Activated T-cell treated with anti-CD3 and anti-CD28 coated beads for 1 hour (primary cell): ENCODE data around the gene CAPN11.

Experiments
- DNase-seq: peaks from one replicate; pipeline ENCODE4 v3.0.0-alpha.2; 2020; ENCODE audit warnings: low read depth

The CAPN11 gene

DNA sequence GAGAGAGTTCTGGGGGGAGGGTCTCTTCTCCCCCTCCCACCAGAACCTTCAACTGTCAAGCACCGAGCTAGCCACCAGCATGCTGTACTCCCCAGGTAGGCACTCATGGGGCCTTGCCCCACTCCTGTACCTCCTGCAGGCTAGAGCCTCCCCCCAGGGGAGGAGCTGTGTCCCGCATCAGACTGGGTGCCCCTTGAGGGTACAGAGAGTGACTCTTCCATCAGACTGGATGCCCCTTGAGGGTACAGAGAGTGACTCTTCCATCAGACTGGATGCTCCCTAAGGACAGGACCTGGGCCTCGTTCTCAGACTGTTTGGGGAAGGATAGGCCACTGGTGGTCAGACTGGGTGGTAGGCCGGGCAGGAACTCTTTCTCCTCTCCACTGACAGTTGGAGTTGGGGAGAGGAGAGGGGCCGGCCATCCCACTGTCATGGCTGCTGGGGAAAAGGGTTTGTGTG lies at the start of gene CAPN11:
Gene CAPN11 (plus strand): TSS at position 51 of the 459 bp plus-strand sequence. CDS start 29 bp downstream, at position 80.
- DNase-seq, result no peak

DNA sequence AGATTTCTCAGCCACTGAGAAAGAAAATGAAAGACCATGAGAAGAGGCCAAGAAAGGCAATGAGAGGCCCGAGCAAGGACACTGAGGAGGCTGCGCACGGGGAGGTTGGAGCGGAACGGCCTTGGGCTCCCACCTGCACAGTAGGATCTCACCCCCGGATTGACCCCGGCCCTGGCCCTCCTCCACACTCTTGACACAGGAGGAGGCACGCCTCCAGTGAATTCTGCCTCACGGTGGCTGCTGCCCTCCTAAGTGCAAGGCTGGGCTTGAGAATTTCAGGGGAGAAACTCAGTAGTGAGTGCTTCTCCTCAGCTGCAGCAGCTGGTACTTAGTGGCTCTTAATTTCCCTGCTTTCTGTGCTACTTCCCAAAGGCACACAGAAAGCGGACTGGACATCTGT lies 49.4 kb upstream of the CAPN11 start:
- DNase-seq, result no peak

DNA sequence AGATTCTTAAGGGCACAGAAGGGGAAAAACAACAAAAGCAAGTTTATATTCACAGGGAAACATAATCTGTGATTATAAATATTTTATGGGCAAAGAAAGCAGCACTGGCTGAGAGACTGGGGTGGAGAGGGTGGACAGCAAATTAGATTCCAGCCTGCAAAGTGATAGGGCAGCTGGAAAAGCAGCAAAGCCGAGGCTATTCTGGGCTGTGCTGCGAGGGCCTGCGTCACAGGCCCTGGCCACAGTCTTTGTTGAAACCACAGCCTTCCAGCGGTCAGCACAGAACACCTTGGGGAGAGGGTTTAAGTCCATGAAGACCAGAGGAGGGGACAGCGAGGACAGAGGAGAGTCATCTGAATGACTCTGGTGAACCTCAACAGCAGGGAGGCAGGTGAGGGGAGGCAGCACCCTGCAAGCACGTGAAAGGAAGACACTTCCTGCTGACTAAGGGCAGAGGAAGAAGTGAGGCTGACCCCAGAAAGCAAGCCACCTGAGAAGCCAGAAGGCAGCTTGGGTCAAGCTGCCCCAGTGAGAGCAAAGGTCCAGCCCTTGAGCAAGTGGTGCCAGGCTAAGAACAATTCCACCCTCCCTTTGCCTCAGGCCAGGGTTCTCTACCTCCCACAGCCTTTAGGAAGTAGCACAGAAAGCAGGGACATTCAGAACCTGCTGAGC lies 48.5 kb upstream of the CAPN11 start:
- no peak for DNase-seq

DNA sequence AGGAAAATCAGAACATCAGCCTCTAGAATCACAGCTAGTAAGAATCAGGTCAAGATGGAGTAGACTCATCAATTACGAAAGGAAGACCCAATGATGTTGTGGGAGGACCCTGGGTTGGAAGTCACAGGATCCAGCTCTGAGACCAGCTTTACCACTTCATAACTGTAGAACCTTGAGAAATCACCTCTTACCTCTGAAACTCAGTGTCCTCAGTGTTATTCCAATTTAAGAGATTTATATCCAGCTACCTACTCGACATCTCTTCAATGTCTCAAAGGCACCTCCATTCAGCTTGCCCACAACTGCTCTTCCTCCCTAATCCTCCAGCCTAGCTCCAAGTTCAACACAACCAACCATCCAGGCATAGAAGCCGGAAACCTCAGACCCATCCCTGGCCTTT lies 47.7 kb upstream of the CAPN11 start:
- DNase-seq, result no peak

DNA sequence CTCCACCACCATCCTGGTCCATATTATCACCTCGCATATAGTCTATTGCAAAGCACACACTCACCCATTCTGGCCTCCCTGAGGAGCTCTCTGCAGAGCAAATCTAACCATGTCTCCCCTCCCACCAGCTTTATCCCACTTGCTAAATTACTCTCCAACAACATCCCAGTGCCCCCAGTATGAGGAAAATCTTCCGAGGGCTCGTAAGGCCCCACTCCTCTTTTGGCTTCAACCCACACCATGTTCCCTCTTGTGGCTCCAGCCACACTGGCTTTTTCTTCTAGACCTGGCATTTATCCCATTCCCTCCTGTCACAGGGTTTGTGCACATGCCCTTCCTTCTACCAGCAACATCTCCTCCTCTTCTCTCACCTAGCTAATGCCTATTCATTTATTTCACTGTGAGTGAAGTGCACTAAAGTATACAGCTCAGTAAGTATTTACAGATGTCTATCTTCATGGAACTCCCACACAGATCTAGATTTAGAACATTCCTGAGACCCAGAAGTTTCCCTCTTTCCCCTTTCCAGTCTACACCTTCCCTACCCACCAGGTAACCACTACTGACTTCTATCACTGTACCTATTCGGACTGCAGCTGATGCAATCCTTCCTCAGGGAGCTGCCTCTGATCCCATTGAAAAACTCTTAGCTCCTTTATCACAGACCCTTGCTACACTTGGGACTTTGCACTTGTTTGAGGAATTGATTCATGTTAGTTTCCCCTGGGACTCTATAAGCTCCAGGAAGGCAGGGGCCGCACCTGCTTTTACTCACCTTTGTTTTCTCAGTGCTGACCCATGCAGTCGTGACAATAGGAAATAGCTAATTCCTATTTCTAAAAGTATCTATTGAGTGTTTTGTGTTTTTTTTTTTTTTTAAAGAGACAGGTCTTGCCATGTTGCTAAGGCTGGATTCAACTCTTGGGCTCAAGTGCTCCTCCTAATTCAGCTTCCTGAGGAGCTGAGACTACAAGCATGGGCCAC lies 46.9 kb upstream of the CAPN11 start:
- no peak for DNase-seq

DNA sequence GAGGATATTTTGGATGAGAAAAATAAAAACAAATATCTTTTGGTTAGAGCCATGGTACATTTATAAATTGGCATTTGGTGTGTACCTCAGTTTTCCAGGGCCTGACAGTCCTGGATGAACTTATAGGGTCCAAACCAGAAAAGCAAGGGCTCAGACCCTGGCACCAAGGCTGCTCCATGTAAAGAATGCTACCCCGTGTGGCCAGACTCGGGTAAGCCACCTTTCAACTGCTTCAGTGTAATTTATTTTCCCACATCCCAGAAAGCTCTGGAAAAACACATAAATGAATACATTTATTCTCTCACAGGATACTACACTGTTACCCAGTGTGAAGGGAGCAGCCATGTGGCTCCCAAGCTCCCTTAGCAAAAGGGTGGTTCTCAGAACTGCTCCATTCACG lies 45.2 kb upstream of the CAPN11 start:
- DNase-seq, result no peak

DNA sequence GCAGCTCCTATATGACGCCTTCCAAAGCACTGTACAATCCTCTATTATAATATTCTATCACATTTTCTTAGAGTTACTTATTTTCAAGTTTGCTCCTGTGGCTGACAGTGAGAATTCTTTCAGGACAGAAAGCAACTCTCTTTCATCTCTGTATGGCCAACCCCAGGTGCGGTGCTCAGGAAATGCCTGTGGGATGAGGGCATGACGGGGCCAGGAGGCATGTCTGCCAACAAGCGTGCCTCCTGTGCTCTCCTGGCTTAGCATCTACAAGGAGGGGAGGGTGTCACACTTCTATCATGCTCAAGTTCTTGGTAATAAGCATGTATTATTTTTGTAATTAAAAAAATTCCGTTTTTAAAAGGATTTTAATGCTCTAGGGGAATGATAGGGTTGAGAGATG lies 42.8 kb upstream of the CAPN11 start:
- no peak for DNase-seq

DNA sequence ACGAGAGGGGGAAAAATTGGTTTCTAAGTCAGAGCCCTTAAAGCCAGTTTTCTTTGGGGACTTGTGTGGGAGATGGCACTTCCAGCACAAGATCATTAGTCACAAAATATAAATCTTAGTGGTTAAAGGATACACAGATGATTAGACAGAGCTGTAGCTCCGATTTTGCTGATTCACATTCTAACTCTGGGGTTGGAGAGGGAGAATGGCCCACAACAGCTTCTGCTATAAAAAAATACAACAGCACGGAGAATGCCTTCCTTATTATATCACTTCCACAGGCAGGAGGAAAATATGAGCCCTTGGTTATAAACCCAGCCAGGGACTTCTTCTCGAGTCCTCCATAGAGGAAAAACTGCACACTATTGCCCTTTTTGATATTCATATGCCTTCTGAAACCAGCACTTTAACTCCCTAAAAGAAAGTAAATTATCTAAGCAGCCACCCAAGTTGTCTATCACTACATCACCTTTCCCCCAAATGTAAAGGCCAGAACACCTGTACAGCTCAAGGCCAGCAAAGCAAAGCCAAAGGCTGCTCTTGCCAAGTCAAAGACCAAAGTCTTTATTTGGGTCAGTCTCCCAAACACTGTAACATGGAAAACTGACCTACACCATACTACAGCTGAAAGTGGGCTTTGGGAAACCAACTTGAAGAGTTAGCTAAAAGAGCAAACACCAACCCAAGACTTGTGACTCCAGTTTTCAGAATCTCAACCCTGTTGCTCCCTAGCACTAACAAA lies 41.8 kb upstream of the CAPN11 start:
- no peak for DNase-seq

DNA sequence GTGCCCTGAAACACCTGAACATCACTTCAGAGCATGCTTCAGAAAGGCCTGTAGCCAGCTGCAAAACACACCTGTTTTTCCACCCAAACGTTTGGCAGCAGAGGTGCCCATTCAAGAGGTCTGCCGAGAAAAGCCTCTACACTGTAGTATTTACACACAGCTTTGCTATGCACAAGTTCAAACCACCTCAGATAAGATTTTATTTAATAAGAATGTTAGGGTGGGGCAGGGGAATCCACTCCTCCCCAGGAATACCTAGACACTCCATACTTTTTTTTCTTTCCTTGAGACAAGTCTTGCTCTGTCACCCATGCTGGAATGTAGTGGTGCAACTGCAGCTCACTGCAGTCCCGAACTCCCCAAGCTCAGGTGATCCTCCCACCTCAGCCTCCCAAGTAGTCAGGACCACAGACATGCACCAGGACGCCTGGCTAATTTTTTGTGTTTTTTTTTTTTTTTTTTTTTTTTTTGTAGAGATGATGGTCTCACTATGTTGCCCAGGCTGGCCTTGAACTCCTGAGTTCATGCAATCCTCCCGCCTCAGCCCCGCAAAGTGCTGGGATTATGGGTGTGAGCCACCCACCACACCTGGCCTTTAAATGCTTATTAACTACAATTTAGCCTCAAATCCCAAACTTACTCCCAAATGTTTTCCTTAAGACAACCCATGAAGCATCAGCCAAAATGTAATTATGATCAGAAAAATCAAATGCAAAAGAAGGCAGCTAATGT lies 41.1 kb upstream of the CAPN11 start:
- DNase-seq, result no peak

DNA sequence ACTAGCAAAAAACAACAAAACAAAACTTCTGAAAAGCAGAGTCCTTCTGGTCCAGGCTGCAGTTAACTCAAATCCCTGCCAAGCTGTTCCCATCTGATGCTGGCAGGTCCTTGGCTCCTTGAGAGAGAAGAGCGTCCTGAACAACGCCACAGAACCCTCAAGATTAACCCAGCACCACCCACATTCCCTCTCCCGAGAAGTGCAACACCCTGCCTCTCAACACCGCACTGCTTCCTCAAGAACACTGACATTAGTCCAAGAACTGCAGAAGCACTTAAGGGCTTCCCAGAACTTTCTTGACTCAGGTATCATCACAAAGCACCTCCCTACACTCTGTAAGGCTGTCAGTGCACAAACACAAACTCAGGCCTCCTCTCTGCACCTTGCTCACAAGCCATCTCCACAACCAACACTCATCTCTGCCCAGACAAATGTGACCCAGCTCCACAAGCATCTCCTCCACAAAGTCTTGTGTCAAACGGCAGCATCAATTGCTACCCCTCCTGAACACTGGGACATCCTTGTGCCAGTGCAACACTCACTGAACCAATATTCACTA lies 38.8 kb upstream of the CAPN11 start:
- DNase-seq, result no peak

DNA sequence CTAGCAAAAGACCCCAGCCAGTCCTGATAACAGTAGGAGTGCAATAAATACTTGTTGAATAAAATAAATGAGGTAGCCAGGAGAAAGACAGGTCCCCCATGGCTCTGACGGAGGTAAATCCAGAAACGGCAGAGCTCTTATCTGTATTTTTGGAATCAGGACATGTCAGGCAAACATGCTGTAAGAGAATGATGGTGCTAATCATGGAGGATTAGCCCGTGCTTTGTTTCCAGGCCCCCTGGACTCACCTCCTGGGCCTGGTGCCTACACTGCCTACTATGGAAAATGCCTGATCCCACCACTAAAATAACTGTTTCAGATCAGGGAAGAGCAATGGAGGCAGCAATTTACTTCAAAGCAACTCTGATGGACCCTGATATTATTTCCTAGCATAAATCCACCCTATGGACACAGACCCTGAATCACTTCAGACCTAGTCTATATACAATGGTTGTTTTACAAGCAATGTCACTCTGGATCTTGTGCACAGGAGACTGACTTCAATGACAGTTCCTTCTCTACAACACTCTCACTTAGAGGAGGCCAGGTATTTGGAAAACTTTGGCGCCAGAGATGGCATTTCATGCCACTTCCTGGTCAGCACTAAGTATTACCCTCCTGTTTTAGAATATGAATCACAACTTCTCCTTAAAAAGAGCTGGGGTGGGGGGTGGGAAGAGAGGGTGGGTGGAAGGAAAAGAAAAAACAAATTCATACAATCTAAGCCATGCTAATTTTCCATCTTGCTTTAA lies 37.8 kb upstream of the CAPN11 start:
- no peak for DNase-seq

DNA sequence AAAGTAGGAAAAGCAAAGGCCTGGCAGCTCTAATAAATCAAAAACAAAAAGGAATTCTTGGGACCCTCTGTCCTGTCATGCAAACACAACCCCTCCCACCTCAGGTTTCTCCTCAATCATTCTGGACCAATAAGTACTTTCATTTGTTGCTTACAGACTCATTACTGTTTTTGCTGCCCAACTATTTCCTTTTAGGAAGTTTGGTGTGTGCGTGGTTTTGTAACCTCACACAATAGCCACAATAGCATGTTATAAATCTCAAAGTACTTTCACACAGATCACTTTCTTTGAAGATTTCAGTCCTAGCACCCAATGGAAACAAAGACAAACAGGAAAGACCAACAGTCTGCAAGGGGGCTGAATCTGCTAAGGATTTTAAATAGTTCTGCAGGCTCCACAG lies 35.8 kb upstream of the CAPN11 start:
- no peak for DNase-seq

DNA sequence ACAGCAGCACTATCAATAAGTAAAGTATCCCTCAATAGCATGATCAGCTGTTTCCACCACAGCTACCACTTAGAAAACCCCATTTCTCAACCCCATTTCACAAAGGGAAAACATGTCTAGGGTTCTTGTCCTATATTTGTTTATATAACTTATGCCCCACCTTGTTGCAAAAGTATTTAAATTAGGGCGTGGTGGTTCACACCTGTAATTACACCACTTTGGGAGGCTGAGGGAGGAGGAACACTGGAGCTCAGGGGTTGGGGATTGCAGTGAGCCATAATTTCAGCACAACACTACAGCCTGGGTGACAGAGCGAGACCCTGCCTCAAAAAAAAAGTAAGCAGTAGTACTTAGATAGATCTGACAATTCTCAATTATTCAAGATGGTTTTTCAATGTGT lies 35.1 kb upstream of the CAPN11 start:
- DNase-seq, result no peak

DNA sequence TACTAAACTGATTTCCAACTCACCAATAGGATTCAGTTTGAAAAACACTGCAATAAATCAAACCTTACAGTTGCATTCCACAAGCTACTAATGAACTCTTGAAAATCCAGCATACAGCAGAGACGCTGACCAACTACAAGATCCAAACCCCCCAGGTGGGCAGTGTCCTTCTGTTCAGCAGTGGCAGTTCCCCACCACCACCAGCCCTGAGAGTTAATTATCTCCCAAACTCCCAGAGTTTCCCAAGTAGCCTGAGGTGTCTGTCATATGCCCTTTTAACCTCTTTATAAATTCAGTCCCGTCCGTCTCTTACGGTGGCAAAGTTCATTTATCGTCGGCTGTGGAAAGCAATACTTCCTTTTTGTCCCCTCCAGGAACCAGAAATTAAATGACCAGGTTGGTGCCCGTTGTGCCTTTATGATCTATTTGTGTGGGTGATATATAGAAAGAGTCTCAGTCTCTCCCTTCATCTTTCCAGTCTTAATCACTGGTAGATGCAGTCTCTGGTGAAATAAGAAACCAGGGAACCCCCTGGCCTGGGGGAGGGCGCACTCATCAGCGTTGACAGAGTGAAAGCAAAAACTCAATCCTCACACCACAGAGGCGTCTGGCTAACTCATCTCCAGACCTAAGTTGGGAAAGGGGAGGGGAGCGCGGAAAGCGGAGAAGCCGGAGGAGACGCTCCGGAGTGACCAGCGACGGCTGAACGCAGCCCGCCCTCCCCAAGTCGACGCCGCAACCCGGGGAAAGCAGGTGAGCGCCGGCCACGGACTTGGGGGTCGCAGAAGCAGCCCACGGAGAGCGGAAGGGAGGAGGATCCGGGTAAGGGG lies 32.1 kb upstream of the CAPN11 start:
- DNase-seq, result peak; percentile 53

DNA sequence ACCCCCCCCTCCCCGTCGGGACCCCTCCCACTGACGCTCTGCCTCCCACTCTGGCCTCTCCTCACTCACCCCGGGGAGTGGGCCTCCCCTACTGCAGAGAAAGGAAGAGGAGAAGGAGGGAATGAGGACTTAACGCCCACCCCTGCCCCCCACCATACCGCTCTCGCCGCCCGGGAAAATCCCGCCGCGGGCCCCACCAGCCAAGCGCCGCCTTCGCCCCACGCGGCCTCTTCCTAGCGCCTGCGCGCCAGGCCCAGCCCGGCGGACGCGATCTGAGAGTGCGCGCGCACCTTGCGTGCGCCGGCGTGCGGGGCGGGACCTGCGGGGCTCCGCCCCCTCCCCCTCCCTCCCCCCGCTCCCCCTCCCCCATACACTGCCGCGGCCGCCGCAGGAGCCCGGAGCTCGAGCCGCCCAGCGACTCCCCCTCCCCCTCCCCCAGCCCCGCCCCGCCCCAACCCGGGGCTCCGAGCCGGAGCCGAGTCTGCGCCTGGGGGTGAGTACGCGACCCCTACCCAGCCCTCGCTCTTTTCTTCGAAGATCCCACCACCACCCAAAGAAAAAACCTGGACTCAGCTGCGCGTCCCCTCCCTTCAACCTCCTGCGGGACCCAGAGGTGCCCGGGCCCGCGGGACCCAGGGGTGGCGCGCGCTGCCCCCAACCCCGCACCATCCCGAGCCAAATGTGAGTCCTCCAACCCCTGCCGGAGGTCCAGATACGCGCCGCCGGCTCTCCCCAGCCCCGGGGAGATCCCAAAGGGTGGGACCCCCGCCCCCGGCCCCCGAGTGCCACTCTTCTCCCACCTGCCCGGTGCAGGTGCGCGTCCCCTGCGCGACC lies 31.2 kb upstream of the CAPN11 start, which contains the start of the genes MRPL14 and TMEM63B:
Gene MRPL14 (minus strand): TSS at position 267 of the 834 bp plus-strand sequence. CDS start 10,841 bp downstream, outside the sequence.
Gene TMEM63B (plus strand): TSS at position 369 of the 834 bp plus-strand sequence. CDS start 7,031 bp downstream, outside the sequence.
- DNase-seq, result peak; percentile 88

DNA sequence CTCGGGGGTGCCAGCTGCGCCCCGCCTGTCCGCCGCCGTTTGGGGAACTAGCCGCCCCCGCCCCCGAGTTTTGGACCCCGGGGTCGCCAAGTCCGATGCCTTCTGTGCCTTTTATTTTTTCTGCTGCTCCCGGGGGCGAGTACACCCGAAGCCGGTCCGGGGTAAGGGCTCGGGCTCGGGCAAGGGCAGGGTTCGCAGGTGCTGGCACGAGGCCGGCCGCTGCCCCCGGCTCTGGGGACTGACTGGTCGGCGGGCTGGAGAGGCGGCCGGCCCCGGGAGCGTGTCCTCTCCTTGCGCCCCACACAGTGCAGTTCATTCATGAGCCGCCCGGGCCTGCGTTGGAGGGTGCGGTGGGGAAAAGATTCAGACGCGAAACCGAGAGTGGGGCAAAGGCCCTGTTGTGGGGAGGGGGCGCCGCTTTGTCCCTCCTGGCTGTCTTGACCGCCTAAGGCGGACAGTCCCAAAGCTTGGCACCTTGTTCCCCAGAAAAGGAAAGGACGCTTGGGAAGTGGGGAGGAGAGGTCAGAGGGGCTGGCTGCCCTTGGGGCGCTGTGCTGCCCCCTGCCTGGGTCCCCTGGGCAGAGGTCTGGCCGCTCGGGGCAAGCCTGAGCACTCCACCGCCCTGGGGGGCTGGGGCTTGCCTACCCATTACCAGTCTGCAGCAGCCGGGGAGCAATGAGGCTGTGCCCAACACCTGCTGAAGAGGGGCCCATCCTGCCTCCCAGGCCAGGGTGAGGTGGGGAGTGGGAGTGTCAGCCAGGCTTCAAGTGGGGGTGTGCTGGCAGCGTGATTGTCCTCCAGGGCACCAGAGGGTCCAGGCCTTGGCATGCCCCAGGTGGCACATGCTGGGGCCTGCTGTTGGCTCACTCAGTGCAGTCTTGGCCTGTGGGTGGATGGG lies 30.4 kb upstream of the CAPN11 start:
- no peak for DNase-seq

DNA sequence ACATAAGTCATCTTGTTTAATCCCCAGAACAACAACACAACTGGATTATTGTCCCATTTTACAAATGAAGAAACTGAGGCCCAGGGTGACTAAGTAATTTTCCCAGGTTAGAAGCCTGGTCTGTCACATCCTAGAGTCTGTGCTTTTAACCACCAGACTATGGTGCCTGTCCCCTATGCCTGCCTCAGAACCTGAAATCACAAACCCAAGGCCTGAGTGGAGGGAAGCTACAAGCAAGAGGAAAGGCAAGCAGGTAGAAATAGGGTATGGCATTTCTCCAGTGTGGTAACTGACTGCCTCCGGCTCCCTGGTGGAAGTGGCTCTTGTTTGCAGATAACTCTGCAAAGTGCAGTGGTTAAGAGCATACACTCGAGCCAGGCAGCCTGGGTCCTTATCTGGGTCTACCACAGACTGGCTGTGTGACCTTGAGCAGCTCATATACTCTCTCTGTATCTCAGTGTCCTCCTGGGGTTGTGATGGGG lies 28.7 kb upstream of the CAPN11 start:
- no peak for DNase-seq
